CD4-positive, CD25-positive, alpha-beta regulatory T cell (primary cell): ENCODE measurements around the gene RTEL1. TPM values are rescaled to one million over a fixed set of nuclear protein-coding genes. Genes with fewer than 3 reads are reported as not detected.
A peak's percentile ranks its signal among the peaks of the same experiment; 100 is the strongest.

Experiments used
- ATAC-seq, 2 donors: fragments of 150-1000 bp; cut with Tn5 transposase; one replicate each; pipeline ENCODE4 v1.10.0; 2021; ENCODE audit warnings: low read depth in 2 of 2, moderate number of reproducible peaks in 2 of 2, moderate library complexity in 1 of 2
- DNase-seq, 3 donors: peaks; one replicate each; pipeline versions ENCODE4 v3.0.0 to v3.0.0-alpha.2; 2012 to 2022; ENCODE audit warnings: mixed read lengths in 1 of 3
- H3K27ac ChIP-seq: one replicate; pipeline ENCODE4 v1.7.0; 2013; ENCODE audit warnings: mild to moderate bottlenecking, low read length; ENCODE audit not compliant: insufficient read depth, poor library complexity, severe bottlenecking
- H3K27me3 ChIP-seq: one replicate; pipeline ENCODE4 v1.7.0; 2013; ENCODE audit warnings: low read length; ENCODE audit not compliant: control insufficient read depth, insufficient read depth
- H3K36me3 ChIP-seq: one replicate; pipeline ENCODE4 v1.7.0; 2013; ENCODE audit warnings: mild to moderate bottlenecking, low read length, moderate library complexity; ENCODE audit not compliant: control insufficient read depth, insufficient read depth
- H3K4me1 ChIP-seq: 2 replicates; pipeline ENCODE4 v1.7.0; 2013; ENCODE audit warnings: mild to moderate bottlenecking, low read length; ENCODE audit not compliant: insufficient read depth, control insufficient read depth, poor library complexity, severe bottlenecking
- H3K4me3 ChIP-seq: one replicate; pipeline ENCODE4 v1.7.0; 2013; ENCODE audit warnings: low read depth, mild to moderate bottlenecking, low read length, moderate library complexity
- H3K9me3 ChIP-seq, 2 experiments: 1 replicate in 1 of 2; 2 replicates in 1 of 2; pipeline ENCODE4 v1.7.0; 2013; ENCODE audit warnings: low read length in 2 of 2, mild to moderate bottlenecking in 1 of 2, moderate library complexity in 1 of 2; ENCODE audit not compliant: control insufficient read depth in 2 of 2
- H3K27ac Mint-ChIP-seq, 3 donors: one replicate each; pipeline ENCODE4 v1.8.0; 2020 to 2022; ENCODE audit warnings: mild to moderate bottlenecking in 3 of 3, mixed read lengths in 3 of 3, moderate library complexity in 2 of 3
- H3K27me3 Mint-ChIP-seq: one replicate; pipeline ENCODE4 v1.8.0; 2022; ENCODE audit warnings: mild to moderate bottlenecking, mixed read lengths
- H3K36me3 Mint-ChIP-seq: one replicate; pipeline ENCODE4 v1.8.0; 2020; ENCODE audit warnings: mixed read lengths
- H3K4me1 Mint-ChIP-seq, 4 donors: one replicate each; pipeline ENCODE4 v1.8.0; 2020 to 2022; ENCODE audit warnings: mixed read lengths in 4 of 4, mild to moderate bottlenecking in 1 of 4
- H3K4me3 Mint-ChIP-seq, 4 donors: one replicate each; pipeline ENCODE4 v1.8.0; 2020 to 2022; ENCODE audit warnings: mild to moderate bottlenecking in 4 of 4, mixed read lengths in 4 of 4, moderate library complexity in 3 of 4
- H3K9me3 Mint-ChIP-seq, 7 donors: one replicate each; pipeline ENCODE4 v1.8.0; 2020 to 2022; ENCODE audit warnings: mixed read lengths in 7 of 7, mild to moderate bottlenecking in 3 of 7, moderate library complexity in 2 of 7
- polyA plus RNA-seq, 4 donors: library from polyadenylated mRNA; unstranded; fragments of 300-500 nt; fragmentation: Illumina TruSeq; gene quantifications; one replicate each; pipeline ENCODE4 v1.2.3, GENCODE V29; 2021
- total RNA-seq: library from RNA; stranded (reverse); gene quantifications from one replicate; pipeline ENCODE4 v1.2.3, GENCODE V29; 2022

Gene RTEL1
- total and polyA plus RNA-seq, 5 donors from 2014 or later, result 1.8 to 38.3 (median 2.8) TPM

DNA sequence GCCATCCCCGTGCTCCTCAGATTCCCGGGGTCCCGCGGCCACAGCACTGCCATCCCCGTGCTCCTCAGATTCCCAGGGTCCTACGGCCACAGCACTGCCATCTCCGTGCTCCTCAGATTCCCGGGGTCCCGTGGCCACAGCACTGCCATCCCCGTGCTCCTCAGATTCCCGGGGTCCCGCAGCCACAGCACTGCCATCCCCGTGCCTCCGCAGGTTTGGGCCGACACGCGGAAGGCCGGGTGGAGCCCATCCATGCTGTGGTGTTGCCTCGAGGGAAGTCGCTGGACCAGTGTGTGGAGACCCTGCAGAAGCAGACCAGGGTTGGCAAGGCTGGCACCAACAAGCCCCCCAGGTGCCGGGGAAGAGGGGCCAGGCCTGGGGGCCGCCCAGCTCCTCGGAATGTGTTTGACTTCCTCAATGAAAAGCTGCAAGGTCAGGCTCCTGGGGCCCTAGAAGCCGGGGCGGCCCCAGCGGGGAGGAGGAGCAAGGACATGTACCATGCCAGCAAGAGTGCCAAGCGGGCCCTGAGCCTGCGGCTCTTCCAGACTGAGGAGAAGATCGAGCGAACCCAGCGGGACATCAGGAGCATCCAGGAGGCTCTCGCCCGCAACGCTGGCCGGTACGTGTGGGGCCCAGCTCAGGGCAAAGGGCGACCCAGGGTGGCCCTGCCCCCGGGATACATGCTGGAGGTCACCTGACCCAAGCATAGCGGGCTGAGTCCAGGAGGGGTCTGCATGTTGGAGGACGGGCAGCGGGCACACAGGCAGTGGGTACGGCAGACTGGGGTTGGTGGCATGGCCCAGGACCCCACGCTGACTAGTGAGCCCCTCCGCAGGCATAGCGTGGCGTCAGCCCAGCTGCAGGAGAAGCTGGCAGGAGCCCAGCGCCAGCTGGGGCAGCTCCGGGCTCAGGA lies 77.1 kb downstream of the RTEL1 start:
- no peaks in the 10 kb centered on the region for H3K9me3 ChIP-seq
- Mint-ChIP-seq H3K27me3 (no peaks in the 10 kb centered on the region), H3K4me1 (peaks cover 0 to 23% (median 12%) of the 10 kb centered on the region in 4 donors), H3K9me3 (no peaks in the 10 kb centered on the region), H3K4me3 (peak overlapping the region in 3 of 4 donors; percentile 93 to 94 (median 93)), H3K27ac (peak overlapping the region in 2 of 3 donors; percentile 32 to 95), H3K36me3 (peaks cover 18% of the 10 kb centered on the region)
- no peaks in the 10 kb centered on the region for H3K27me3 ChIP-seq
- peaks cover 53% of the 10 kb centered on the region for H3K4me1 ChIP-seq
- peaks cover 15% of the 10 kb centered on the region for H3K36me3 ChIP-seq
- no peak for ATAC-seq
- no peak for DNase-seq
- peak overlapping the region; percentile 82 for H3K27ac ChIP-seq
- no peak overlapping the region for H3K4me3 ChIP-seq

DNA sequence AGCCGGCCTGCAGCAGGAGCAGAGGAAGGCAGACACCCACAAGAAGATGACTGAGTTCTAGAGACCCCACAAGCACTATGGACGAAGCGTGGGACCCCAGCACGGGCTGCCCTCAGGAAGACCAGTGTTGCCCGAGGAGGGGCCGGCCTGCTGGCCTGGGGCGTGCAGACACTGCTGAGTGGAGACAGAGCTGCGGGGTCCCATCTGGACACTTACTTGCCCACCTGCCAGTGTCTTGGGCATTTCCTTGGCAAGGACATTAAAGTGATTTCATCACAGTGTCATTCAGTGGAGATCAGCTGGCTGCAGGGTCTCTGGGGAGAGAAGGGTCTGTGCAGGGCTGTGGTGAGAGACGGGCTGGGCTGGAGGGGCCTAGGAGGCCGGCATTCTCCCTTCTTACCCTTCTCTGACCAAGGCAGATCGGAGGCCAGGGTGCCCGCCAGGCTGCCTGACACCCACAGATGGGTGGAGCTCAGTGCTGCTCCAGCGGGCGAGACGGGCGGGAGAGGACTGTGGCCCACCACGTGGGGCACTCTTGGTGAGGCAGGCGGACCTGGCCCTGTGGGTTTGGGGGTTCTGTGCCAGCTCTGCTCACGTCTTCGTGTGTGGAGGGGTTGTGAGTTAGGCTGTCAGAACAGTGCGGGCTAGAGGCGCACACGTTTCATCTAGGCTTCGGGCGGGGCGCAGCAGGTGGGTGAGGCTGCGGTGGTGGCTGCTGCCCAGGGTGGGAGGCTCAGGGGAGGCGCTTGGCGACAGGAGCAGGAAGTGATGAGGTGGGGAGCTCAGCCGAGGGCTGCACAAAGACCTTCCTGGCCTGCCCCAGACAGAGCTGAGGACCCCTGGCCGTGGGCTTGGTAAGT lies 78.0 kb downstream of the RTEL1 start, which contains the start of gene LIME1:
TSS of gene LIME1 (plus strand) at position 806 of the 860 bp plus-strand sequence. CDS start 886 bp downstream, outside the sequence.
- Histone ChIP-seq H3K4me3 (peak within 1 kb of the TSS; percentile 84), H3K4me1 (peaks cover 53% of the 10 kb centered on the region), H3K36me3 (peaks cover 15% of the 10 kb centered on the region), H3K27ac (peak within 1 kb of the TSS; percentile 82), H3K9me3 (no peaks in the 10 kb centered on the region), H3K27me3 (no peaks in the 10 kb centered on the region)
- peak within 1 kb of the TSS; percentile 88 to 94 (median 93) for H3K4me3 Mint-ChIP-seq
- H3K27me3 Mint-ChIP-seq, result no peaks in the 10 kb centered on the region
- H3K4me1 Mint-ChIP-seq, result peaks cover 0 to 23% (median 11%) of the 10 kb centered on the region in 4 donors
- peaks cover 18% of the 10 kb centered on the region for H3K36me3 Mint-ChIP-seq
- DNase-seq (peak; percentile 73 to 96 (median 86)), ATAC-seq (peak; percentile 68 to 72)
- H3K9me3 Mint-ChIP-seq, result no peaks in the 10 kb centered on the region
- H3K27ac Mint-ChIP-seq, result peak within 1 kb of the TSS; percentile 89 to 95 (median 92)

DNA sequence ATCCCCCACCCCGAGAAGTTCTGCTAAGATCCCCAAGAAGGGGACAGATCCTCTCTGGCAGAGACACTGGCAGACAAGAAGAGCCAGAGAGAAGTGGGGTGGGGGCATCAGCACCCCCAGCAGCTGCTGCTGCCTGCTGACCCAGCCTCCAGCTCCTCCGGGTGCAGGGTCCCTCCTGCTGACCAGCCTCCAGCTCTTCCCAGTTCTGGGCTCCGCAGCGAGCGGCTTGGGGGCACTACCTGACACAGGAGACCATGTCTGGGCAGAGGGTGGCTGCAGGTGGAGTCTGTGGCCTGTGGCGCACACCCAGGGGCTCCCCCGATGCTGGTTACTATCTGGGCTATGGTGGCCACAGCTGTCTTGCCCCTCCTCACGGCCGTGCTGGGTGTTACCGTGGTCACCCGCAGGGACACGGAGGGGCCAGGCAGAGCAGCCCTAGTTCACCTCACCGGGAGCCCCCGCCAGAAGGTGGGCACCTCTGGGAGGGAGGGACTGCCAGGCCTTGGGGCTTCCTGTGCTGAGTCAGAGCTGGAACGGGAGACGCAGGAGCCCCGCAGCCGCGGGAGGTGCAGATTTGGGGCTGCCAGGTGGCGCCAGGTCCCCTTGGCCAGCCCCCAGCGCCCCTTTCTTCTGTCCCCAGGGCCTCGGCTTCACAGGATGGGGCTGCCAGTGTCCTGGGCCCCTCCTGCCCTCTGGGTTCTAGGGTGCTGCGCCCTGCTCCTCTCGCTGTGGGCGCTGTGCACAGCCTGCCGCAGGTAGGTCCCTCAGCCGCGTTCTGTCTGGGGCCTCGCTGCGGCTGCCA lies 79.0 kb downstream of the RTEL1 start:
- H3K36me3 ChIP-seq, result peaks cover 14% of the 10 kb centered on the region
- Mint-ChIP-seq H3K4me1 (peaks cover 0 to 23% (median 11%) of the 10 kb centered on the region in 4 donors), H3K9me3 (no peaks in the 10 kb centered on the region), H3K27ac (peak overlapping the region; percentile 89 to 95 (median 92)), H3K27me3 (no peaks in the 10 kb centered on the region), H3K36me3 (peaks cover 18% of the 10 kb centered on the region), H3K4me3 (peak overlapping the region; percentile 88 to 94 (median 93))
- peak overlapping the region; percentile 84 for H3K4me3 ChIP-seq
- ATAC-seq (peak; percentile 28 to 33), DNase-seq (peak; percentile 59 to 81 (median 71))
- peaks cover 52% of the 10 kb centered on the region for H3K4me1 ChIP-seq
- no peaks in the 10 kb centered on the region for H3K9me3 ChIP-seq
- H3K27me3 ChIP-seq, result no peaks in the 10 kb centered on the region
- peak overlapping the region; percentile 82 for H3K27ac ChIP-seq

DNA sequence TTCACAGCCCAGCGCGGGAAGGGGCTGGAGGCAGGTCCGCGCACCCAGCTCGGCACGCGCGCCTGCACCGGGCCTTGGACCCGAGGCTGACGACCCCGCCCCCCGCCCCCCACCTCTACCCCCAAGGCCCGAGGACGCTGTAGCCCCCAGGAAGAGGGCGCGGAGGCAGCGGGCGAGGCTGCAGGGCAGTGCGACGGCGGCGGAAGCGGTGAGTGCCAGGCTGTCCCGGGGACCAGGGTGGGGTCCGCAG lies 79.5 kb downstream of the RTEL1 start:
- peak overlapping the region; percentile 82 for H3K27ac ChIP-seq
- DNase-seq (peak in 1 of 3 donors; percentile 55), ATAC-seq (peak in 1 of 2 donors; percentile 2)
- H3K4me1 ChIP-seq, result peaks cover 52% of the 10 kb centered on the region
- no peaks in the 10 kb centered on the region for H3K9me3 ChIP-seq
- Mint-ChIP-seq H3K36me3 (peaks cover 18% of the 10 kb centered on the region), H3K27me3 (no peaks in the 10 kb centered on the region), H3K4me1 (peaks cover 0 to 23% (median 11%) of the 10 kb centered on the region in 4 donors), H3K9me3 (no peaks in the 10 kb centered on the region), H3K4me3 (peak overlapping the region; percentile 88 to 94 (median 93)), H3K27ac (no peak overlapping the region)
- H3K4me3 ChIP-seq, result no peak overlapping the region
- peaks cover 13% of the 10 kb centered on the region for H3K36me3 ChIP-seq
- no peaks in the 10 kb centered on the region for H3K27me3 ChIP-seq

DNA sequence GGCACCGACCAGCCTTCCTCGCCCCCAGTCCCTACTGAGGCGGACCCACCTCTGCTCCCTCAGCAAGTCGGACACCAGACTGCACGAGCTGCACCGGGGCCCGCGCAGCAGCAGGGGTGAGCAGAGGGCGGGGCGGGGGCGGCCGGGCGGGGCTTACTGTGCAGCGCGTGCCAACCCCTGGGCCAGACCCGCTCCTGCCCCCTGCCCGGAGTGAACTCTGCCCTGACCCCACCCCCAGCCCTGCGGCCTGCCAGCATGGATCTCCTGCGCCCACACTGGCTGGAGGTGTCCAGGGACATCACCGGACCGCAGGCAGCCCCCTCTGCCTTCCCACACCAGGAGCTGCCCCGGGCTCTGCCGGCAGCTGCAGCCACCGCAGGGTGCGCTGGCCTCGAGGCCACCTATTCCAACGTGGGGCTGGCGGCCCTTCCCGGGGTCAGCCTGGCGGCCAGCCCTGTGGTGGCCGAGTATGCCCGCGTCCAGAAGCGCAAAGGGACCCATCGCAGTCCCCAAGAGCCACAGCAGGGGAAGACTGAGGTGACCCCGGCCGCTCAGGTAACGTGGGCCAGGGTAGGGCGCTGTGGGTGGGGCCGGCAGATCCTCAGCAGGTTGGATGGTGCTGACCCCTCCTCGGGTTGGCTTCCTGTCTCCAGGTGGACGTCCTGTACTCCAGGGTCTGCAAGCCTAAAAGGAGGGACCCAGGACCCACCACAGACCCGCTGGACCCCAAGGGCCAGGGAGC lies 80.0 kb downstream of the RTEL1 start:
- Histone ChIP-seq H3K4me3 (no peak overlapping the region), H3K9me3 (no peaks in the 10 kb centered on the region), H3K27me3 (no peaks in the 10 kb centered on the region), H3K36me3 (peaks cover 13% of the 10 kb centered on the region), H3K4me1 (peaks cover 52% of the 10 kb centered on the region), H3K27ac (peak overlapping the region; percentile 82)
- DNase-seq (peak in 2 of 3 donors; percentile 40 to 53), ATAC-seq (peak in 1 of 2 donors; percentile 6)
- peaks cover 18% of the 10 kb centered on the region for H3K36me3 Mint-ChIP-seq
- H3K27me3 Mint-ChIP-seq, result no peaks in the 10 kb centered on the region
- H3K4me1 Mint-ChIP-seq, result peaks cover 0 to 23% (median 11%) of the 10 kb centered on the region in 4 donors
- peak overlapping the region in 3 of 4 donors; percentile 74 to 82 (median 80) for H3K4me3 Mint-ChIP-seq
- no peaks in the 10 kb centered on the region for H3K9me3 Mint-ChIP-seq
- peak overlapping the region in 1 of 3 donors; percentile 43 for H3K27ac Mint-ChIP-seq

DNA sequence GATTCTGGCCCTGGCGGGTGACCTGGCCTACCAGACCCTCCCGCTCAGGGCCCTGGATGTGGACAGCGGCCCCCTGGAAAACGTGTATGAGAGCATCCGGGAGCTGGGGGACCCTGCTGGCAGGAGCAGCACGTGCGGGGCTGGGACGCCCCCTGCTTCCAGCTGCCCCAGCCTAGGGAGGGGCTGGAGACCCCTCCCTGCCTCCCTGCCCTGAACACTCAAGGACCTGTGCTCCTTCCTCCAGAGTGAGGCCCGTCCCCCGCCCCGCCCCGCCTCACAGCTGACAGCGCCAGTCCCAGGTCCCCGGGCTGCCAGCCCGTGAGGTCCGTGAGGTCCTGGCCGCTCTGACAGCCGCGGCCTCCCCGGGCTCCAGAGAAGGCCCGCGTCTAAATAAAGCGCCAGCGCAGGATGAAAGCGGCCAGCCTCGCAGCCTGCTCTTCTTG lies 80.6 kb downstream of the RTEL1 start:
- Mint-ChIP-seq H3K27ac (no peak overlapping the region), H3K36me3 (peaks cover 15% of the 10 kb centered on the region), H3K4me3 (peak overlapping the region in 3 of 4 donors; percentile 70 to 82 (median 80)), H3K4me1 (peaks cover 0 to 19% (median 11%) of the 10 kb centered on the region in 4 donors), H3K27me3 (no peaks in the 10 kb centered on the region), H3K9me3 (no peaks in the 10 kb centered on the region)
- no peaks in the 10 kb centered on the region for H3K9me3 ChIP-seq
- peak; percentile 33 to 50 (median 39) for DNase-seq
- H3K36me3 ChIP-seq, result peaks cover 11% of the 10 kb centered on the region
- ATAC-seq, result no peak
- no peaks in the 10 kb centered on the region for H3K27me3 ChIP-seq
- no peak overlapping the region for H3K4me3 ChIP-seq
- H3K27ac ChIP-seq, result peak overlapping the region; percentile 82
- H3K4me1 ChIP-seq, result peaks cover 52% of the 10 kb centered on the region
